GM12878 (cell line): ENCODE results near the gene MED25. TPM values are rescaled to one million over a fixed set of nuclear protein-coding genes. Genes with fewer than 3 reads are reported as not detected.
A peak's percentile ranks its signal among the peaks of the same experiment; 100 is the strongest.

Source experiments
- ATAC-seq: fragments of 200-7000 bp; cut with Tn5 transposase; 3 replicates; pipeline ENCODE4 v1.9.1; 2020; ENCODE audit warnings: mild to moderate bottlenecking, moderate library complexity
- BruUV-seq: library from RNA; stranded (reverse); fragments of 400-500 nt; replicated peaks from 2 replicates; lab custom pipeline; 2021; lab: Mats Ljungman, UMichigan
- CTCF ChIA-PET: fragments of 300-600 bp; sonication (Branson Sonifier 250); formaldehyde crosslinking; extraction: SDS; loops from one replicate; lab custom pipeline; 2021; ENCODE audit warnings: inconsistent platforms; lab: Yijun Ruan, JAX
- POLR2A ChIA-PET: fragments of 350-600 bp; formaldehyde crosslinking; extraction: SDS; loops from one replicate; lab custom pipeline; 2021; ENCODE audit warnings: inconsistent platforms; lab: Charles Lee
- RAD21 ChIA-PET: fragments of 300-600 bp; sonication (Branson Sonifier 250); formaldehyde crosslinking; loops from one replicate; lab custom pipeline; 2023; ENCODE audit warnings: antibody characterized with exemption; ENCODE audit not compliant: unreplicated experiment; lab: Charles Lee
- SMC1A ChIA-PET: fragments of 300-600 bp; sonication (Branson Sonifier 250); formaldehyde crosslinking; loops from one replicate; lab custom pipeline; 2023; ENCODE audit not compliant: unreplicated experiment, uncharacterized antibody; lab: Charles Lee
- DNase-seq: peaks from one replicate; pipeline ENCODE4 v3.0.0-alpha.2; 2011; ENCODE audit warnings: low read depth, low spot score
- FAIRE-seq: peaks from 3 replicates; lab custom pipeline; 2011; peaks lifted over from hg19 to GRCh38; lab: Jason Lieb, UNC
- H2AFZ ChIP-seq: 2 replicates; pipeline ENCODE4 v1.6.0; 2011; ENCODE audit warnings: low read depth, low read length, control low read depth; ENCODE audit not compliant: control insufficient read depth
- H3K27ac ChIP-seq: 2 replicates; pipeline ENCODE4 v1.5.1; 2011; ENCODE audit warnings: control low read depth; ENCODE audit not compliant: control insufficient read depth, insufficient read depth
- H3K27me3 ChIP-seq, 2 experiments: replicated peaks in 1 of 2; 2 replicates each; pipeline versions ENCODE4 v1.6.0 to v1.6.1; 2011; ENCODE audit warnings: low read length in 1 of 2; ENCODE audit not compliant: control insufficient read depth in 2 of 2, insufficient read depth in 2 of 2
- H3K36me3 ChIP-seq, 2 experiments: 2 replicates each; pipeline ENCODE4 v1.5.1; 2011; ENCODE audit warnings: low read length in 1 of 2; ENCODE audit not compliant: control insufficient read depth in 2 of 2, insufficient read depth in 2 of 2
- H3K4me1 ChIP-seq: 2 replicates; pipeline ENCODE4 v1.6.1; 2011; ENCODE audit warnings: mild to moderate bottlenecking, low read length, moderate library complexity, mixed read lengths; ENCODE audit not compliant: control insufficient read depth, insufficient read depth
- H3K4me2 ChIP-seq: 2 replicates; pipeline ENCODE4 v1.6.0; 2011; ENCODE audit warnings: control low read depth; ENCODE audit not compliant: control insufficient read depth, insufficient read depth
- H3K4me3 ChIP-seq: fragments of 200-600 bp; sonication (generic); 2 replicates; pipeline ENCODE4 v1.5.1; 2016
- H3K79me2 ChIP-seq: 2 replicates; pipeline ENCODE4 v1.6.0; 2011; ENCODE audit warnings: low read length; ENCODE audit not compliant: control insufficient read depth, insufficient read depth
- H3K9ac ChIP-seq: 2 replicates; pipeline ENCODE4 v1.8.0; 2011; ENCODE audit warnings: low read length, control low read depth, mixed read lengths; ENCODE audit not compliant: control insufficient read depth, insufficient read depth
- H3K9me3 ChIP-seq: replicated peaks from 3 replicates; pipeline ENCODE4 v1.5.1; 2011; ENCODE audit warnings: mild to moderate bottlenecking, low read length; ENCODE audit not compliant: control insufficient read depth, insufficient read depth
- H4K20me1 ChIP-seq: 2 replicates; pipeline ENCODE4 v1.6.0; 2011; ENCODE audit not compliant: control insufficient read depth, insufficient read depth
- CTCF ChIP-seq, 3 experiments: IDR thresholded peaks in 2 of 3; conservative IDR thresholded peaks in 1 of 3; 2 replicates each; pipeline ENCODE4 v1.5.1; 2011; ENCODE audit warnings: low read depth in 3 of 3, low read length in 3 of 3, mild to moderate bottlenecking in 3 of 3, control low read depth in 2 of 3, moderate library complexity in 2 of 3, inconsistent platforms in 1 of 3, mixed read lengths in 1 of 3; ENCODE audit not compliant: control insufficient read depth in 2 of 3, insufficient read depth in 1 of 3; ENCODE audit errors: extremely low read depth in 1 of 3
- POLR2A ChIP-seq: IDR thresholded peaks from 2 replicates; pipeline ENCODE4 v1.6.1; 2011; ENCODE audit warnings: low read depth, mild to moderate bottlenecking, low read length
- PRDM15 ChIP-seq: fragments of 450-650 bp; formaldehyde crosslinking; IDR thresholded peaks from 2 replicates; pipeline ENCODE4 v1.4.0; 2020; ENCODE audit warnings: mild to moderate bottlenecking, moderate library complexity
- STAT1 ChIP-seq: fragments of 450-650 bp; conservative IDR thresholded peaks from 2 replicates; pipeline ENCODE4 v1.6.1; 2014; ENCODE audit warnings: antibody characterized with exemption, mild to moderate bottlenecking
- USF1 ChIP-seq: IDR thresholded peaks from 2 replicates; pipeline ENCODE4 v1.6.1; 2011; ENCODE audit warnings: borderline replicate concordance, low read depth, mild to moderate bottlenecking, moderate library complexity, mixed read lengths, low read length; ENCODE audit not compliant: insufficient read depth; ENCODE audit errors: extremely low read length
- ZBTB33 ChIP-seq: fragments of 450-650 bp; IDR thresholded peaks from 2 replicates; pipeline ENCODE4 v1.6.1; 2017; ENCODE audit warnings: mild to moderate bottlenecking
- WGBS: methylation state at CpG from one replicate; pipeline ENCODE4 v1.1.6; 2016; ENCODE audit warnings: low lambda C conversion rate; ENCODE audit not compliant: insufficient replicate concordance, insufficient coverage; ENCODE audit errors: missing lambda C conversion rate; 5-methylcytosine and 5-hydroxymethylcytosine counted together
- in situ Hi-C: fragments of 300-500 bp; cut with MboI; formaldehyde crosslinking; loops from 9 replicates; pipeline ENCODE4 v1.14.3; 2018; ENCODE audit warnings: mixed read lengths
- intact Hi-C: fragments of 100-400 bp; cut with micrococcal nuclease; formaldehyde crosslinking; loops from one replicate; pipeline ENCODE4 v1.14.2; 2022; ENCODE audit not compliant: unreplicated experiment
- polyA plus RNA-seq, 11 experiments: library from polyadenylated mRNA; depleted of rRNA in 4 of 11; unstranded in 6 of 11; stranded (reverse) in 5 of 11; fragments of >200 nt; fragmentation: Nextera tagmentation in 4 of 11; fragmentation: Illumina TruSeq in 1 of 11; extraction: Ambion mirVana in 4 of 11; extraction: Trizol in 1 of 11; gene quantifications; 1 replicate in 1 of 11; 2 replicates in 10 of 11; pipeline versions ENCODE4 v1.2.1 to v1.2.3, GENCODE V29; 2011 to 2016; ENCODE audit warnings: inconsistent platforms in 2 of 11, missing spikeins in 2 of 11, low read depth in 1 of 11
- total RNA-seq, 4 experiments: library from RNA; depleted of rRNA in 3 of 4; stranded (reverse); fragments of >200 nt in 3 of 4; fragmentation: Illumina TruSeq in 1 of 4; extraction: Trizol in 1 of 4; gene quantifications; 2 replicates each; pipeline versions ENCODE4 v1.2.1 to v1.2.3, GENCODE V29; 2013 to 2021

The MED25 gene
- total and polyA plus RNA-seq, 10 of the 15 experiments (the other 5 are each of a cell fraction or from before 2014, with no cell fraction given), result 3.5 to 53.9 (median 17.1) TPM

GRCh38 chr19:49859682-49860335 lies 41.7 kb downstream of the MED25 start:
- H3K27me3 ChIP-seq, result no peaks in the 10 kb centered on the region
- peaks cover 8 to 29% of the 10 kb centered on the region in 2 experiments for H3K36me3 ChIP-seq
- H3K4me2 ChIP-seq, result no peak overlapping the region
- BruUV-seq, result no TSS peak
- intact Hi-C loops, result no loop called here
- TF ChIP-seq POLR2A, result peak; percentile 47
- TF ChIP-seq ZBTB33, result no peak
- TF ChIP-seq STAT1, result no peak
- no peak for TF ChIP-seq PRDM15 (CRISPR knock-in tag)
- TF ChIP-seq USF1, result no peak
- no peak for TF ChIP-seq CTCF (IDR thresholded peaks at IDR 0.05 in 2 of 3, conservative IDR thresholded peaks at IDR 0.05 in 1 of 3; ENCODE audit: control insufficient read depth in 2 of 3, extremely low read depth in 1 of 3, insufficient read depth in 1 of 3, low read depth in 3 of 3, low read length in 3 of 3)
- no peaks in the 10 kb centered on the region for H3K4me1 ChIP-seq
- no peaks in the 10 kb centered on the region for H3K9me3 ChIP-seq
- ChIA-PET RAD21 (no interaction called here), CTCF (no interaction called here), SMC1A (no interaction called here), POLR2A (interaction anchor here (1.8 kb wide), 1 partner anchor 9 kb away, joined by 7 read pairs; no protein-coding TSS in a partner anchor)
- 92% methylated on average over 22 of the region's 22 CpGs for WGBS
- no peak overlapping the region for H3K4me3 ChIP-seq
- ATAC-seq, result no peak
- no peaks in the 10 kb centered on the region for H4K20me1 ChIP-seq
- H3K9ac ChIP-seq, result no peak overlapping the region
- no peaks in the 10 kb centered on the region; the same call in none of the 2 replicates for H3K79me2 ChIP-seq
- DNase-seq, result no peak
- H2AFZ ChIP-seq, result no peak overlapping the region
- FAIRE-seq, result no peak
- in situ Hi-C loops, result no loop called here
- H3K27ac ChIP-seq, result no peak overlapping the region
